HG03457 (cell line): ENCODE measurements around the gene HDAC8.

ENCODE experiments used
- ATAC-seq: cut with Tn5 transposase; IDR thresholded peaks from one replicate; pipeline ENCODE4 v1.9.1; 2021; ENCODE audit warnings: moderate number of reproducible peaks; ENCODE audit not compliant: unreplicated experiment

HDAC8 gene

DNA sequence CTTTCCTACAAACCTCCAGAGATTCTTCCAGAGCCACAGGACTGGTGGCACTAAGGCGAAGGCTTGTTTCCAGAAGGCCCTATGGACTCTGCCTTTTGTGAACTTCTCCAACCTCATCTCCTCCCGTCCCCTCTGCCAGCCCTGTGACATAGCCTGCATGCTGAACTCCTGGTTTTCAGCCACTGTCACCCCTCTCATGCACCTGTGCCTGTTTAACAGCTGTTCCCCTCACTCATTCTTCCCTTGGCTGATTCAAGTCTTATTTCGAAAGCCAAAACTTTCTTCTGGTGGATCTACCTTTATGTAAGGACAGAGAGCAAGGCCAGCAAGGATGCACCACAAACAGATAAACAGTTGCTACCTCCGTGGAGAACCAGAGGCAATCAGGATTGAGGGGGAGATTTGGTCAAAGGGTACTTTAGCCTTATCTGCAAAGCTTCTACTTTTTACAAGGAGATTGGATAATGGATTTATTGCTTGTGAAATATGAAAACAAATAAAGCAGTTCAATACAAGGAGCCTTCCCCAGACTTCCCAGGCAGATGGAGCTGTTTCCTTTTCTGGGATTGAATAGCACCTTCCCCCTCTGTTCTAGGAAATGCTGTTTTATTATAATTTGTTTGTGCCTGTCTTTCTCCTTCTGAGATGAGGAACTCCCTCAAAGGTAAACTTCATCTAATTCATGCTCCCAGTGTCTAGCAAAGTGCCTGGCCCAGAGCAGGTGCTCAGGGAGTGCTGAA lies 272.6 kb downstream of the HDAC8 start:
- ATAC-seq: no peak

DNA sequence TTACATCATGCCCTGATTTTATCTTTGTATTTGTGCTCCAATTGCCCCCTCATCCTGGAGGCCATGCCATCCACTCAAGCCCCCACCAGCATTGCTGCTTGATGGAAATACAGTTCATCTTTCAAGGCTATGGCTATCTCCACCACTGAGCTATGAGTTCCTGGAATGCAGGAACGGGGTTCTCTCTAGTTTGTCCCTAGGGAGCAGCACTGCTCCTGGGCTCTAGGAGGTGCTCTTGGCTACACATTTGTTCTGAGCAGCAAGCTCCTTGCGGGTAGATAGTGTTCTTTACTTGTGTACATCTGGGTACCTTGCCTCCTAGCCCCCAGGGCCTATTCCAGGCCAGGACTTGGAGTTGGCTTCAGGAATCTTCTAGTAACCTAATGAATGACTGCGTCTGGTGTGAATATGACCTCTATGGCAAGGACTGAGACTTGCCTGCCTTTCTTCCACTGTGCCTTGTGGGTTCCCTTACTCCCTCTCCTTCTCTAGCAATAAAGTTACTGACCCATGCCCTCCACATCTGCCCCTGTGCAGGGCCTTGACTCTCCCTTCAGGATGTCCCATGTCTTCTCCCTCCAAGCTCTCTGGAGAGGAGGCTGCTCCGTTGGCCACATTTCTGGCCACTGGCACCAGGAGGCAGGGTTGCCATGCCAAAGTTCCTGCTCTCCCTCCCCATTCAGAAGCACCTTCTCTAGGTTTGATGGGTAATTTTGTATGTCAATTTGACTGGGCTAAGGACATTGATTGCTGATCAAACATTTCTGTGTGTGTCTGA lies 274.5 kb downstream of the HDAC8 start:
- ATAC-seq: no peak

DNA sequence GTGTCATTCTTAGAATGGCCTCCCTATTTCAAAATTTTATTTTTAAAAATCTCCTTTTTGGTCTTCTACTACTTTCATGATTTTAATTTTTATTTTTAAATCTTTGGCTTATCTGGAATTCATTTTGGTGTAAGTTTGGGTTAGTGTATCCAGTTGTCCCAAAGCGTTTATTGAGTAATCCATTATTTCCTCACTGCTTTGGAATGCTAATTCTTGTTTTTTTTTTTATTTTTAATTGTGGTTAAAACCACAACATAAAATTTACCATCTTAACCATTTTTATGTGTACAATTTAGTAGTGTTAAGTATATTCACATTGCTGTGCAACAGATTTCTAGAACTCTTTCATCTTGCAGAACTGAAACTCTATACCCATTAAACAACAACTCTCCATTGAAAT lies 275.7 kb downstream of the HDAC8 start:
- ATAC-seq: no peak

DNA sequence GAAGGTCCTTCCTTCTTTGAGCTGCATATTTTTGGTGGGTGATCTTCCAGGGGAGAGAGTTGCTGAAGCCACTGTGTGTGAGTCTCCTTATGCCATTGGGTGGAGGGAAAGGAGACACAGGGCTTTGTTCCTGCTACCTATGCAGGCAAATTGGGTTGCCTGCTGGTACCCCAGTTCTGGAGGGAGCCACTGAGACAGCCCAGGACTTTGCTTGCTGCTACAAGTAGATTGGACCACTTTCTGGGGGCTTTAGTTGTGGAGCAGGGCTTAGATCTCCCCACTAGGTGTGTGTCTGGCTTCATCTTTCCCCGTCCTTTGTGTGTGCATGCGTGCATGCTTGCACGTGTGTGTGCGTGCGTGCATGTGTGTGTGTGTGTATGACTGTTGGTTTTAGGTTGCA lies 276.9 kb downstream of the HDAC8 start:
- no peak for ATAC-seq

DNA sequence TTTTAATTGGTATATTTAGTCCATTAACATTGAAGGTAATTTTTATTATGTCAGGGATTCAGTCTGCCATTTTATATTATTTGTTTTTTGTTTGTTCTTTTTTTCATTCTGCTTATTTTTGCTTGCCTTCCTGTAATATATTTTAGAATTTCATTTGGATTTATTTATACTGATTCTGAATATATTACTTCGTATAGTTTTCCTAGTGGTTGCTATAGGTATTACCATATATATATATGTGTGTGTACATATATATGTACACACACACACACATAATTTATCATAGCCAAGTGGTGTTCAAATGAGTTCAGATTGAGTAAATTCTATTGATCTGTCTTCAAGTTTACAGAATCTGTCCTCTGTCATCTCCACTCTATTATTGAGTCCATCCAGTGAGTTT lies 278.1 kb downstream of the HDAC8 start:
- no peak for ATAC-seq

DNA sequence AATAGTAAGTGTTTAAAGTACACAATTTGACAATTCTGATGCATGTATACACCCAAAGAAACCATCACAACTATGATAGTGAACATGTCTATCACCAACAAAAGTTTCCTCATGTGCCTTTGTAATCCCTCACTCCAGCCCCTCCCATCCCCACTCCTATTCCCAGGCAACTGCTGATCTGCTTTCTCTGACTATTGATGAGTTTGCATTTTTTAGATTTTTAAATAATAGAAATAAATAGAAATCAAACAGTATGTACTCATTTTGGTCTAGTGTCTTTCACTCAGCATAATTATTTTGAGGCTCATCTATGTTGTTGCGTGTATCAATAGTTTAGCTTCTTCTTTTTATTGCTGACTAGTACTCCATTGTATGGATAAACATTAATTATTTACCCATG lies 290.3 kb downstream of the HDAC8 start:
- no peak for ATAC-seq

DNA sequence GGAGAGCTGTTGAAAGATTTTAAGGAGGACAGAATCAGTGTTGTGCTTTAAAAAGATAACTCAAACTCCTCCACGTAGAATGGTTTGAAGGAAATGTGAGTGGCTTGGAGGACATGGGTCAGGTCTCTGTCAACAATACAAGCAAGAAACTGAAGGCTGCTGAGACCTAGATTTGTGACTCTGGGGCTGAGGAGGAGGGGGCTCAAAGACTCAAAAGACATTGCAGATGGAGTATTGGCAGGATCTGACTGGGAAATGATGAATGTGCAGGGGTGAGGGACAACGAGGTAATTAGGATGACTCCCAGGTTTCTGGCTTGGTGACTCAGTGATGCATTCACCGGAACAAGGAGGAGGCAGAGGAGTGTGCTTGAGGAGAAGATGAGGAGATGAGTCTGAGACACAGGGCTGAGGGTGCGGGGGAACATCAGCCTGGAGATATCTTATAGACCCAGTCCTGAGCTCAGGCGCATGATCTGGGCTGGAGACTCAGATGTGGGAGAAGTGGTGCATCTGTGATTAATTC lies 292.3 kb downstream of the HDAC8 start:
- ATAC-seq: no peak
